Mucosa of stomach (tissue), 1 donor: ENCODE measurements around the gene TOLLIP.
A peak's percentile ranks its signal among the peaks of the same experiment; 100 is the strongest.

Experiments
- H3K27me3 ChIP-seq: one replicate; pipeline ENCODE4 v1.7.0; 2013; ENCODE audit warnings: mild to moderate bottlenecking, low read length; ENCODE audit not compliant: control insufficient read depth, insufficient read depth
- H3K36me3 ChIP-seq: one replicate; pipeline ENCODE4 v1.7.0; 2013; ENCODE audit warnings: low read length; ENCODE audit not compliant: control insufficient read depth, insufficient read depth
- H3K4me1 ChIP-seq: one replicate; pipeline ENCODE4 v1.7.0; 2013; ENCODE audit warnings: mild to moderate bottlenecking, low read length; ENCODE audit not compliant: control insufficient read depth, insufficient read depth
- H3K4me3 ChIP-seq: one replicate; pipeline ENCODE4 v1.7.0; 2013; ENCODE audit warnings: low read length
- H3K9ac ChIP-seq: one replicate; pipeline ENCODE4 v1.7.0; 2013; ENCODE audit warnings: mild to moderate bottlenecking, low read length, moderate library complexity
- H3K9me3 ChIP-seq: one replicate; pipeline ENCODE4 v1.7.0; 2013; ENCODE audit warnings: mild to moderate bottlenecking, low read length, moderate library complexity; ENCODE audit not compliant: control insufficient read depth
- donor health status: Pancreatic carcinoma.

TOLLIP gene

DNA sequence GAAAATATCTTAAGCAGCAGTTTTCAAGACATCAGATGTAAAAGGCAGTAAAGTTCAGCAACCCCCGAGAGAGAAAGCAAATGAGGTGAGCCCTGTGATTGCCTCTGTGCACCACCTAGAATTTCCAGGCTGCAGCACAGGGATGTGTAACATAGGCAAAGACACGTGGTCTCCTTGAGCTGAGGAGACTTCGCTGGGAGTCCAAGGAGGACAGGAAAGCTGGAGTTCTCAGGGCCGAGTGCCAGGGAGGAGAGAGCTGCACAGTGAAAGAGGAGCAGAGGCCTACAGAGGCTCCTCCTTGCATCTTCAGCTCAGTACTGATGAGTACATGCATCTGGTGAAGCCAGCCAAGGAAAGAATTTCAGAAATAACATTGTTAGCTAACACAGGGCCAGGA, 17.6 kb upstream of the TOLLIP start:
- no peaks in the 10 kb centered on the region for H3K4me1 ChIP-seq
- H3K36me3 ChIP-seq: no peaks in the 10 kb centered on the region
- no peak overlapping the region for H3K4me3 ChIP-seq
- no peaks in the 10 kb centered on the region for H3K27me3 ChIP-seq
- no peaks in the 10 kb centered on the region for H3K9me3 ChIP-seq
- H3K9ac ChIP-seq: no peak overlapping the region

DNA sequence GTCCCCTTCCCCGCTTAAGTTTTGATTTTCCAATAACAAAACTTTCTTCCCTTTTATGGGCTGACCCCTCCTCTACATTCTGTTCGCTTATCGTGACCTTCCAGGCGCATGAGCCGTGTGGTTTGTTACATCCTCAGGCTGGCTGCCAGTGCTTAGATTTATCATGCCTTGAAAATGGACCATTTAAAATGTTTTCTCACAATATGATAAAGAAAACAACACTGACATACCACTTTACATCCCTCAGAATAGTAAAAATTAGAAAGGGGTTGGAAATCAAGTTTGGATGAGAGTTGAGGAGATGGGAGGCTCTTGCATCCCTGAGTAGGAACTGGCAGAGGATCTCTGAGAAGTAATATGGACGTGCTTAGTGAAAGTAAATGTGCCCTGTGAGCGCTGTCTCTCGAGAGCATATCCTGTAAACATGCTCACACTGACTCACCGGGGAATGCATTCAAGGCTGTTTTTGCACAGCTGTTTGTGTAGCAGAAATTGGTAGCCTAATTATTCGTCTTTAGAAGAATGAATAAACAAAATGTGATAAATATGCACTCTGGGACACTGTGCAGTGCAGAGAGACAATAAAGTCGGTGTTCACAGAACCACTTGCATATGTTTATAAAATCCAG, 17.1 kb upstream of the TOLLIP start:
- H3K9ac ChIP-seq: no peak overlapping the region
- H3K27me3 ChIP-seq: no peaks in the 10 kb centered on the region
- H3K4me1 ChIP-seq: no peaks in the 10 kb centered on the region
- no peaks in the 10 kb centered on the region for H3K9me3 ChIP-seq
- no peaks in the 10 kb centered on the region for H3K36me3 ChIP-seq
- H3K4me3 ChIP-seq: no peak overlapping the region

DNA sequence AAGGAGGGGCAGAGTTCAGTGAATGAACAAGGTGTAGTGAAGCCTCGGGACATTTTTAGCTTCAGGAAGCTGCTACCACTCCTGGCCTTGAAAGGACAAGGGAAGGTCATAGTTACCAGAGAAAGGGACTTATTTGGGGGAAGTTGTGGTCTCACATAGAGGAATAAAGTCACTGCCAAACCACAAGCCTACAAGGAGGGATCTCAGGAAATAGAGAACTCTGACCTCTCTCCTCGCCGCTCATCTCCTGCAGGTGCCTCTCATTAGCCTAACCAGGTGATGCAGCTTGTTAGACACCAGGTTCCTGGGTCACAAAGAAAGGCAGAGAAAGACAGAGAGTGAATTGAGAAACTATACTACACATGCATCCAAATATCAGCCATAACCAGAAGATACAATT, 14.3 kb upstream of the TOLLIP start:
- Histone ChIP-seq H3K4me3 (no peak overlapping the region), H3K27me3 (no peaks in the 10 kb centered on the region), H3K36me3 (no peaks in the 10 kb centered on the region), H3K9me3 (no peaks in the 10 kb centered on the region), H3K9ac (no peak overlapping the region), H3K4me1 (no peaks in the 10 kb centered on the region)

DNA sequence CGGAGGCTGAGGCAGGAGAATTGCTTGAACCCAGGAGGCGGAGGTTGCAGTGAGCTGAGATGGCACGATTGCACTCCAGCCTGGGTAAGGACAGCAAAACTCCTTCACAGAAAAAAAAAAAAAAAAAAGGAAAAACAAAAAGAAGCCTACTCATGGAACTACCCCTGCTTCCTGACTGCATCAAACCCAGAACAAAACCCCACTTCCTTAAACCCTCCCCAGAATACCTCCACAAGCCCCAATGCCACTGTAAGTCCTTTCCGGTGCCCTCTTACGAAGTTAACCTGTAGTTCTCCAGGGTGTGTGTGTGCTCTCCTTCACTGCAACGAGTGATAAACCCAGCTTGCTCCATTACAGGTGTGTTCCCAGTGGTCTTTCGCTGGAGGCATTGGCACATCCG, 8.6 kb upstream of the TOLLIP start:
- H3K36me3 ChIP-seq: no peaks in the 10 kb centered on the region

DNA sequence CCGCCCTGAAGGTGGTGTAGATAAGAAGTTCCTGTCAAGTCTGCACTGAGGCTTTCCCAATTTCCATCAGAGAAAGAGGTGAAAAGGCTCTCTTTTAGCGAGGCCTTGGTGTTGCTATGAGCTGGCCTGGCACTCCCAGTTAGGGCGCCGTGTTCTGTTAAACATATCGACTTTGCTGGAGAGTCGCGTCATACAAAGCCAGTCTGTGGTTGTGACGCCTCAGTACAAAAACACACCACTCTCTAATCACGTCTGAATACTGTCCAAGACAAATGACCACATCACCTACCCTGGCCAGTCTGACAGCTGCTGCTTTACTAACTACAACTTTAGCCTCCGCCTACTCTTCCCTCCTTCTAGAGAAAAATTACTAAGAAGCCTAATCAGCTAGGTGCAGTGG, 8.0 kb upstream of the TOLLIP start:
- Histone ChIP-seq H3K4me3 (no peak overlapping the region), H3K9me3 (no peaks in the 10 kb centered on the region), H3K9ac (no peak overlapping the region), H3K27me3 (no peaks in the 10 kb centered on the region), H3K36me3 (no peaks in the 10 kb centered on the region), H3K4me1 (peaks cover 4% of the 10 kb centered on the region)

More for the DNA sequence above, 8.6 kb upstream of the TOLLIP start:
- no peak overlapping the region for H3K9ac ChIP-seq
- H3K4me3 ChIP-seq: no peak overlapping the region
- H3K27me3 ChIP-seq: no peaks in the 10 kb centered on the region
- H3K4me1 ChIP-seq: peaks cover 4% of the 10 kb centered on the region
- no peaks in the 10 kb centered on the region for H3K9me3 ChIP-seq

DNA sequence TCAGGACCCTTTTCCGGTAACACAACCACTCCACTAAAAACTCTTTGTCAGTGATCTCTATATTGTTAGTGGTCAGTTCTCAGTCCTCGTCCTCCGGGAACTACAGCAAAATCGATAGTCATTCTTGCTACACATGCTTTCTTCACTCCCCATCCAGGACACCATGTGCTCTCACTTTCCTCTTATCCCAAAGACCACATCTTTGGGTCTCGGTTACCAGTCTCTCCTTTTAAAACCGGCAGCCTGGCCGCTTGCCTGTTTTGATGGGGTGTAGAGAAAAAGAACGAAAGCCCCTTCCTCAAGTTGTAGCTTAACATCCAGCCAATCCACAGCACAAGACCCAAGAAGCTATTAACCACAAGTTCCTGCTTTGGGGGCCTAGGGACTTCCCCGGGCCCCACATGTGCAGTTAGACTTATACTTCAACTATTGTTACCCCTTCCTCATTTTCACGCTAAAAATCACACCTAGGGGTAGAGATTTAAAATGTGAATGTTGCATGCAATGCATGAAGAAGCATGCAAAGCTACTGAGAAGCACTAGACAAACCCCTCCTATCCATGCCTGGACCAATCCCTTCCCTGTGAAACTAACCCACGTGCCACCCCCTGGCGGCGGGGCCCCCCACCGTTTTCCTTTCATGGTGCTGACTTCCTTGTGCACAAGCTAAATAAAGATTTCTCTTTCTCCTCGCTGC, 1.5 kb upstream of the TOLLIP start:
- no peaks in the 10 kb centered on the region for H3K36me3 ChIP-seq
- no peak overlapping the region for H3K4me3 ChIP-seq
- H3K27me3 ChIP-seq: no peaks in the 10 kb centered on the region
- H3K9me3 ChIP-seq: no peaks in the 10 kb centered on the region
- peaks cover 28% of the 10 kb centered on the region for H3K4me1 ChIP-seq
- H3K9ac ChIP-seq: peak overlapping the region; percentile 84

DNA sequence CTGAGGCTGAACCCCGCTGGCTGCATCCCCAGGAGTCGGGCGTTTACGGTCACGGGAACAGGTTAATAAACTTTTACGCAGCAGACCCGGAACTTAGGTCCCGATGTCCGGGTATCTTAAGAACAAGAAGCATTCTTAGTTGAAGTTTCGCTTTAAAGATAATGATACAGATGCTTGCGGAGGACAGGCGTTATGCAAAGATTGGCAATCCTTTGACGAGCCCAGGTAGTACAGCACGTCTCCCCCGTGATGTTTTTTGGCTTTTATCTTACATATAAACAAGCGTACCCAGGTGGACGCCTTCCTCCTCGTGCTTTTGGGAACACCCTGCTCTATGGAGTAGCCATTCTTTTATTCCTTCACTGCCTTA, 871 bp upstream of the TOLLIP start:
- Histone ChIP-seq H3K9ac (peak overlapping the region; percentile 84), H3K9me3 (no peaks in the 10 kb centered on the region), H3K4me3 (peak overlapping the region; percentile 74), H3K27me3 (no peaks in the 10 kb centered on the region), H3K4me1 (peaks cover 34% of the 10 kb centered on the region), H3K36me3 (no peaks in the 10 kb centered on the region)

DNA sequence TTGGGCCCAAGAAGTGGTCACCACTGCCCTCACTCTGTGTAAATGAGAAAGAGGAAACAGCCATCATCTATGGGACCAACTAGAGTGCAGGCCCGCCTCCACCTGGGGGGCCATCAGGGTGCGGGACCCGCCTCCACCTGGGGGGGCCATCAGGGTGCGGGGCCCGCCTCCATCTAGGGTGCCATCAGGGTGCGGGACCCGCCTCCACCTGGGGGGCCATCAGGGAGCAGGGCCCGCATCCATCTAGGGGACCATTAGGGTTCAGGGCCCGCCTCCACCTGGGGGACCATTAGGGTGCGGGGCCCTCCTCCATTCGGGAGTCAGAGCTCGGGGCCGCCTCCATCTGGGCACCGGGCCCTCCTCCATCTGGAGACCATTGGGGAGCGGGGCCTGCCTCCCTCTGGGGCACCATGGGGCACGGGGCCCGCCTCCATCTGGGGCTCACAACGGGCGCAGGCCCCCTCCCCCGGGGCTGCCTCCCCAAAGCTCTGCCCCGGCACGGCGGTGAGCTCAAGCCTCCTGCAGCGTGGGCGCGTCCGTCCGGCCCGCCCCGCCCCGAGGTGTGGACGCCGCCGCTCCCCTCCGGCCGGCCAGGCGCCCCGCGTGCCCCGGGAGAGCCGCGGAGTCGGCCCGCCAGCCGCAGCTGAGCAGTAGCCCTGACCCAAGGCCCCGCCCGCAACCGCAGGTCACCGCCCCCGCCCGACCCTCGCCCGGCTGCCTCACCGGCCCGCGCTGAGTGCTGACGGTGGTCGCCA, 512 bp downstream of the TOLLIP start:
- Histone ChIP-seq H3K4me3 (no peak overlapping the region), H3K36me3 (no peaks in the 10 kb centered on the region), H3K4me1 (peaks cover 47% of the 10 kb centered on the region), H3K27me3 (no peaks in the 10 kb centered on the region), H3K9me3 (no peaks in the 10 kb centered on the region), H3K9ac (peak overlapping the region; percentile 43)

DNA sequence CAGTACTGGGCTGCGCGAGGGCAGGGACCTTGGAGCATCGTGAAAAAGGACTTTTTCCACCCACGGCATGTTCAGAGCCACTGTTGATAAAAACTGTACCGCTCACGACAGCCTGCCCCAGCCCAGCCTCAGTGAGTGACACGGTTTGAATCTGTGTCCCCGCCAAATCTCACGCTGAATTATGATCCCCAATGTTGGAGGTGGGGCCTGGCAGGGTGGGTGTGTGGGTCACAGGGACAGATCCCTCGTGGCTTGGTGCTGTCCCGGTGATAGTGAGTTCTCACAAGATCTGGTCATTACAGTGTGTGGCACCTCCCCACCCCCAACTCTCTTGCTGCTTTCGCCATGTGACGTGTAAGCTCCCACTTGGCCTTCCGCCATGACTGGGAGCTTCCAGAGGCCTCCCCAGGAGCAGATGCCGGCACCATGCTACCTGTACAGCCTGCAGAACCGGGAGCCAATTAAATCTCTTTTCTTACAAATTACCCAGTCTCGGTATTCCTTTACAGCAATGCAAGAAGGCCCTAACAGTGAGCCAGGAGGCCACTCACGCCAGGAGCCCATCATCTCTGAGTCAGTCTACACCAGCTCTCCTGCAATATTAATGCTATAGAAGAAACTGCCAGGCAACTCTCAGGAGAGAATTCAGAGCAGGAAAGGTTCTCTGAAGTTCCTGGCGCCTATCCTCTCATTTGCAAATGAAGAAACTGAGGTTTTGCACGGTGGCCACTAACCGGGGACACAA, 1.3 kb downstream of the TOLLIP start:
- Histone ChIP-seq H3K9ac (peak overlapping the region; percentile 43), H3K36me3 (no peaks in the 10 kb centered on the region), H3K9me3 (no peaks in the 10 kb centered on the region), H3K4me3 (no peak overlapping the region), H3K27me3 (no peaks in the 10 kb centered on the region), H3K4me1 (peaks cover 55% of the 10 kb centered on the region)

DNA sequence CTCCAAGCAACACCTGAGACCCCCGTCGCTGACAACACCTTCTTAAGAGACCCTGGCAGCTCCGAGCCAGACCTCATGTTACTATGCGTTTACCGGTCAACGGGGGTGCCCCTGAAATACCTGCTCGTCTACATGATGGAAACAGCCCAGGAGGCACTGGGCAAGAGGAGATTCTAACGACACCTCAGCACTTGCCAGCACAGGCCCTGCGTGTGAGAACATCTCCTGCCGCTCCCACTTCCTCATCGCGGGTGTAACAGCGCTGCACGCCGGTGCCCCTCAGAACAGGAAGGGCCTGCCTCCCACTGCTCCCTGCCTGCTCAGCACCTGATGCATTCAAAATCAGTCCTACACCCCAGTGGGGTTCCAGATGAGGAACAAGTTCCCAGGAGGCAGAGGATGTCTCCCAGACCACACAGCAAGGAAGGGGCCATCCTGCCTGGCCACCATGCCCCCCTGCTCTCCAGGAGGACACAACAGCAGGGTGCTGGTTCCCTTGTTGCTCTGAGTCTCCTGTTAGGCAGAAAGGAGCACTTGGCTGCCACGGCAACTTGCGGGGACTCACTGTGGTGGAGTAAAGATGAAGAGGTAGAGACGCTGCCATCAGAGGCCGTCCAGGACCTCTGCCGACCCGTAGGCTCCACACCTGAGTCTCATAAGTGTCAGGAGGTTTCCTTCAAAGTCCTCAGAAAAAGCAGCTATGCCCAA, 2.1 kb downstream of the TOLLIP start:
- peak overlapping the region; percentile 13 for H3K9ac ChIP-seq
- no peaks in the 10 kb centered on the region for H3K36me3 ChIP-seq
- H3K9me3 ChIP-seq: no peaks in the 10 kb centered on the region
- H3K4me1 ChIP-seq: peaks cover 63% of the 10 kb centered on the region
- no peak overlapping the region for H3K4me3 ChIP-seq
- no peaks in the 10 kb centered on the region for H3K27me3 ChIP-seq

DNA sequence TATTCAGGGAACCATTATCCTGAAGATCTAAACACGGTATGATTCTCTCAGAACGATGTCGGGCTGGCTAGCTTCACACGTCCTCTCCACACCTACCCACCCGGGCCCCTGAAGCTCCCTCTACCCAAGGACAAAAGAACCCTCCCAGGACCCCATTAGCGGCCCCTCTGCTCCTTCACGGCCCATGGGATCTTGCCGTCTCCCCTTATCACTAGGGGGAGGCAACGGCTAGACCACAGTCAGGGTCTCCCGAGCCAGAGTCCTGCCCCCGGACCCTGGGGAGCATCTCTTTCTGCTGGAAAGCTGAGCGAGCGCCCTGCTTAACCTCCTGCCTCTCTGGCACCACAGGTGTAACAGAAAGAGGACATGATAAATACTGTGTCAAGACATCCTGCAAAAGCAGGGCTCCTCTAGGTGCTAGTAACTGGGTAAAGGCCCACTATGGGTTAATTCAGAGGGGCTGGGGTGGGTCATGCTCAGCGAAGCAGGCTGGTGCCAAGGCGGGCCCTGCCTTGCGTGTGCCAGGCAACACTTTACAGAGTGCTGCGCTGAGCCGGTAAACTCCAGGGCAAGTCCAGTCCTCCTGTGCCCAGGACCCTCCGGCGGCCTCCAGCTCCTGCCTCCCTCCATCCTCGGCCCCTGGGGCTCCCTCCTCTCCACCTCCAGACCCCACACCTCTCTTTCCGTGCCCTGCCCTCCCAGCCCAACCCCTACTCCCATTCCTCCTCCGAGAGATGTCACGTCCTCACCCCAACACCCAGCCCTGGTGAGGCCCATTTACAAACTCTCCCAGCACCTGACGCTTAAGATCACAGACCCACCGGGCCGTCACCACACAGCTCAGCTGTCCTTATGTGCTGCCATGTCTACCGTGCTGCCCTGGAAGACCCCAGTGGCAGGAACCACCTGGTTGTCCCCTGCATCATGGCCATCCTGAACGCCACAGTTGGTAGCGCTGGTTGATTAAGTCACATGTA, 3.0 kb downstream of the TOLLIP start:
- Histone ChIP-seq H3K9me3 (no peaks in the 10 kb centered on the region), H3K36me3 (no peaks in the 10 kb centered on the region), H3K4me3 (no peak overlapping the region), H3K27me3 (no peaks in the 10 kb centered on the region), H3K9ac (no peak overlapping the region), H3K4me1 (peaks cover 70% of the 10 kb centered on the region)
